Measurements from ENCODE around the gene ZNF384.

The ZNF384 gene

GRCh38 chr12:6699259-6699988 is 10.2 kb upstream of the ZNF384 start:
- DNase-seq, result no peak

GRCh38 chr12:6698352-6699046 is 9.3 kb upstream of the ZNF384 start:
- DNase-seq, result no peak

- peak in 1 of 2 experiments; percentile 49 for DNase-seq
These were observed 8.6 kb upstream of the ZNF384 start for GRCh38 chr12:6697584-6698351.

GRCh38 chr12:6696690-6697583 is 7.8 kb upstream of the ZNF384 start:
- DNase-seq, result no peak

GRCh38 chr12:6695313-6696045 is 6.3 kb upstream of the ZNF384 start:
- no peak for DNase-seq

GRCh38 chr12:6694701-6695100 is 5.5 kb upstream of the ZNF384 start:
- no peak for DNase-seq

GRCh38 chr12:6693832-6694355 is 4.7 kb upstream of the ZNF384 start:
- no peak for DNase-seq

GRCh38 chr12:6692888-6693287 is 3.7 kb upstream of the ZNF384 start:
- DNase-seq, result no peak

- no peak for DNase-seq
These were observed 2.3 kb upstream of the ZNF384 start for GRCh38 chr12:6691473-6691872.

GRCh38 chr12:6688543-6688998 is 604 bp downstream of the ZNF384 start:
- DNase-seq, result peak in 1 of 2 experiments; percentile 77

GRCh38 chr12:6685814-6686213 is 3.4 kb downstream of the ZNF384 start:
- no peak for DNase-seq

GRCh38 chr12:6684609-6685008 is 4.6 kb downstream of the ZNF384 start:
- peak; percentile 20 to 55 for DNase-seq

GRCh38 chr12:6676962-6677361 is 12.2 kb downstream of the ZNF384 start:
- no peak for DNase-seq

GRCh38 chr12:6672143-6672542 is 17.0 kb downstream of the ZNF384 start:
- DNase-seq, result no peak

GRCh38 chr12:6667559-6668210 is 21.5 kb downstream of the ZNF384 start:
- peak in 1 of 2 experiments; percentile 54 for DNase-seq

GRCh38 chr12:6666211-6666610 is 23.0 kb downstream of the ZNF384 start:
- DNase-seq, result no peak

- no peak for DNase-seq
These were observed 24.3 kb downstream of the ZNF384 start for GRCh38 chr12:6664902-6665301.

GRCh38 chr12:6662906-6663742 is 26.1 kb downstream of the ZNF384 start, which contains the start of gene ING4:
TSS of gene ING4 (minus strand) at chr12:6663119. CDS start at chr12:6663101, 18 bp downstream.
- peak; percentile 99 for DNase-seq

- no peak for DNase-seq
These were observed 26.6 kb downstream of the ZNF384 start for GRCh38 chr12:6662602-6662905.

GRCh38 chr12:6653987-6654386 is 35.2 kb downstream of the ZNF384 start:
- DNase-seq, result no peak

All from NCI-H526 (cell line).